Renal cortex interstitium (tissue), 11 donors: ENCODE data around the gene RUNX3. TPM values are rescaled to one million over a fixed set of nuclear protein-coding genes. Genes with fewer than 3 reads are reported as not detected.
"Not testable (repeated sequence)": the region's sequence is repeated elsewhere in the genome, so short reads cannot be mapped to it uniquely, and the experiment has no call there.

Experiments
- DNase-seq, 11 donors: peaks; one replicate each; pipeline ENCODE4 v3.0.0-alpha.2; 2013; ENCODE audit warnings: low read depth in 9 of 11, low spot score in 4 of 11; ENCODE audit errors: extremely low read depth in 1 of 11
- polyA plus RNA-seq, 3 donors: library from polyadenylated mRNA; unstranded; fragments of 120-200 nt; gene quantifications; one replicate each; pipeline ENCODE4 v1.2.1, GENCODE V29; 2013; ENCODE audit not compliant: insufficient read length in 3 of 3

Gene RUNX3
- polyA plus RNA-seq, 3 donors, result 0.45 to 0.97 (median 0.60) TPM

DNA sequence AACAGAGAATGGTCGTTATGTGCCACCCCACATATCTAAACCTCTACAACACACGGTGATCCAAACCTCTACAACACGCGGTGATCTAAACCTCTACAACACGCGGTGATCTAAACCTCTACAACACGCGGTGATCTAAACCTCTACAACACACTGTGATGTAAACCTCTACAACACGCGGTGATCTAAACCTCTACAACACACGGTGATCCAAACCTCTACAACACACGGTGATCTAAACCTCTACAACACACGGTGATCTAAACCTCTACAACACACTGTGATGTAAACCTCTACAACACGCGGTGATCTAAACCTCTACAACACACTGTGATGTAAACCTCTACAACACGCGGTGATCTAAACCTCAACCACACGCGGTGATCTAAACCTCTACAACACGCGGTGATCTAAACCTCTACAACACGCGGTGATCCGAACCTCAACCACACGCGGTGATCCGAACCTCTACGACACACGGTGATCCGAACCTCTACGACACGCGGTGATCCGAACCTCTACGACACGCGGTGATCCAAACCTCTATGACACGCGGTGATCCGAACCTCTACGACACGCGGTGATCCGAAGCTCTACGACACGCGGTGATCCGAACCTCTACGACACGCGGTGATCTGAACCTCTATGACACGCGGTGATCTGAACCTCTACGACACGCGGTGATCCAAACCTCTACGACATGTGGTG is 22.3 kb downstream of the RUNX3 start:
- DNase-seq, result not testable (repeated sequence)

DNA sequence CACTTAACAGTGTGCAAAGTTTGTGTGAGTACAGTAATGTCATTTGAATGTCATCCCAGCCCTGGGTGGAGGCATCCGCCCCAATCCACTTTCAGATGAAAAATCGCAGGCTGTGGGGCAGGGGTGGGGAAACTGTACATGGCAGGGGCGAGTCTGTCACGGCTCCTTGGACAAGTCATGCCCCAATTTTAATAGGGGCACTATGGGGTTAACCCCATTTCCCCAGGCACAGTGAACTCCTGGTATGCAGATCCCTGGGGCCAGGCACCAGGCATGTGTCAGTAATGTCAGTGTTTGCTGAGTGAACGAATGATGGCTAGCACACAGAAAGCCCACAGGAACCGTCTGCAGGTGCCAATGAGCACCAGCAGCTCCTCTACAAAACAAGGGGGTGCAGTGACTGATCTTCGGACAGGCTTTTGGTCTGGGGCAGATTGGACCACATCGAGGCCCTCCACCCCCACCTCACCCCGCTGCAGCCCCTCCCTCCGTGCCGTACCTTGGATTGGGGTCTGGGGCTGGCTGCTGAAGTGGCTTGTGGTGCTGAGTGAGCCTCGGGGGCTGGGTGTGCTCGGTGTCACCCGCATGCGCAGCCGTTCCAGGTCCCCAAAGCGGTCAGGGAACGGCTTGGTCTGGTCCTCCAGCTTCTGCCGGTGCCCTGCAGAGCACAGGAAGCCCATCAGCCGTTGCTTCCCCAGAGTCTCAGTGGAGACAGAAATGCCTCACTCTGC is 23.2 kb downstream of the RUNX3 start:
- no peak for DNase-seq

DNA sequence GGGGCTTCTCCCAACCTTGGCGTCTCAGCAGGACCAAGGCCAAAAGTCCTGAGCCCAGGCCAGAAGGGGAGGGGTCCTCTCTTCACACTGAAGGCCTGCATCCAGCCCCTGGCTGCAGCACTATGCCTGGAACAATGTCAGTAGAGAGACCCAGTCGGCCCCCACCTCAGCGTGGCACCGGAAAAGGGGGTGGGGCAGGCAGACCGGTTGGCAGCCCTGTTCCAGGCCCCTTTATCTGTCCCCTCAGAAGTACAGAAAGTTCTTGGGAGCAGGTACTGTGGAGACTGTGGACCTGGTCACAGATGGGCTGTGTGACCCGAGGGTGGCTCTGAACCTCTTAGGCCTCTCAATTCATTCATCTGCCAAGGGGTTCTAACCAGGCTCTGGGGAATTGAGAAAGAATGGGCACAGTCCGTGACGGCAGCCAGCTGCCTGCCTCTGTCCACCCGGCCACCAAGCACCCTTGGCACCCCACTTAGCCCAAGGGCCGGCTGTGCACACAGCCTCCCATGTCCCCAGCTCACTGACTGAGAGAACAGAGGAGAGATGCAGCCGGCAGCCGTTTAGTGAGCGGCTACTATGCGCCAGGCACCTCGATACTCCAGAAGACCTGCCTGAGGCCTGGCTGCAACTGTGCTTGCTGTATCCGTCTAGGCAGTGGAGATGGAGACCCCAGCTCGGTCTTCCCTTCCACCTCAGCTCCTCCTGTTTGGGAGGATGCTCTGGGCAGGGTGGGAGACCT is 23.9 kb downstream of the RUNX3 start:
- DNase-seq, result no peak

DNA sequence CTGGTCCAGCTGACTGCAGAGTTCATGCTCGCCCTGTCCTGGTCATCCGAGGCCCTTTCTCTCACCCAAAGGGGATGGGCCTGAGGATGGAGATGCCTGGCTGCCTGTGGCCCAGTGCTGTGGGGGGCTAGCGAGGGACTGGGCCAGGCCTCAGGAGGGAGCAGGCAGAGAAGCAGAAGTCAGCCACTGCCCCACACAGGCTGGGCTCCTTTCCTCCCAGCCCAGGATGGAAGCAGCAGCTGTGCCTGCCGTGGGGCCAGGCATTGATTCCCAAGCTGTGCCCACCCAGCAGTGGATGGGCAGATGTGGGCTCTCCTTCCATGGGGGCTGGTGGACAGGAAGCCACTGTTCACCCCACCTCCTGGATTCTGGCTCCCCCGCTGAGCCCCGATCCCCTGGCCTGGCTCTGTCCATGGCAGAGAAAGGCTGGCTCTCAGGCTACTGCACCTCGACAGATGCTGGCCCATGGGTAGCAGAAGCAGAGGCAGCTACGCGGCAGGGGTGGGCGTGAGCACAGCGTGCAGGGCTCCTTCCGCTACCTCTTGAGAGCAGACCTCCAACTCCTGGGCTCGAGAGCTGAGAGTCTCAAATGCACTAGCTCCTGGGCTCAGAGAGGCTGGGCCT is 24.6 kb downstream of the RUNX3 start:
- DNase-seq, result no peak

DNA sequence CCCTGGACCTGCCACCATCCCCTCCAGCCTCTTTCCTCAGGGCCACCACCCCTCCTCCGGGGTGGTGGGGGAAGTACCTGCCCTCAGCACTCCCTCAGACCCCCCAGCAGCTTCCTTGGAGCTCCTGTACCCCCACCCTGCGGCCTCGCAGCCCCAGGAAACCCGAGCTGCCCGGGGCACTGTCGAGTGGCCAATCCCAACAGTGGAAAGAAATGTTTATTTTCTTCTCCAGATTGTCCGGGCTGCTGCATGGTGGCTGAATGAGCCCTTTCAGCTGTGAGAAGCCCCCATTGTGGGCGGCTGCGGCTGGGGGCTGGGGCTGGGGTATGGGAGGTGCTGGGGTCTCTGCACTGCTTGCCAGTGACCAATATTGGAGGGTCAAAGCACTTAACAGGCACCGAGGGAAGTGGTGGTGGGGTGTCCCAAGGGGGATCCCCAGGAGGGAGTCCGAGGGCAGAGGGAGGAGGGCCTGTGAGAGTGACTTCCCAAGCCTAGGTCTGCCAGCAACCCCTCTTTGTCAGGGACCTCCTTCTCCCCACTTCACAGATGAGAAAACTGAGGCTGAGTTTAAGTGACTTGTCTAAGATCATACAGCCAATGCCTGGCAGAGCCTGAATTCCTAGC is 25.2 kb downstream of the RUNX3 start:
- no peak for DNase-seq

DNA sequence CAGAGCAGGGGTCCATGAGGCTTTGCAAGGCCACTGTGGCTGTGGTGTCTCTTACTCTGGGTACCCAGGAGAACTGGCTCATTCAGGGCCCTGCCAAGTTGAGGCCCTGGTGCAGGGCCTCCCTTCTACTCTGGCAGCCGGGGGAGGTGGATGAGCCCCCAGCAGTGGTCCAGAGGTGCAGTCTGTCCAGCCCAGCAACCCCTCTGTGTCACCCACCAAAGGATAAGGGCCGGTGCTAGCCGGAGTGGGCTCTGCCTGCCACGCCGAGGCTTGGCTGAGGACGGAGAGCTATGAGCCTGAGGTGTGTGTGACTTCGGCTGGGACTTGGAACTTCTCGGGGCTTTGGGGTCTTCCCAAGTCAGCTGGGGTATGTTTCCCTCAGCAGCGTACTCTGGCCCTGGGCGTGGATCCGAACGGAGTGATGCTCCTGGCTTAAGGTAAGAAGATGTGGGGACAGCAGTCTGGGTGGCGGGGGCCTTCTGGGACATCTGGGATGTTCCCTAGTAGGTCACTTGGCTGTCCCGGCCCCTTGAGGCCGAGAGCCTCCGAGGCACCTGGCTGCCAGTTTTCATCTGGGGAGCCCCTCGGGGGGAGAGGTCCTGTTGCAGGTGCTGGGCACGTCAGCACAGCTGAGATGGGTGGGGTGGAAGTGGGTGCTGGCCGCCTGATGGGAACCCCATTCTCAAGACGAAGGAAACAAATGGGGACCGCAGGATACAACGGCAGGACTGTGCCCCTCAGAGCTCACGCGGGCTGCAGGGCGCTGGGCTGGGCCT is 25.9 kb downstream of the RUNX3 start:
- DNase-seq, result no peak

DNA sequence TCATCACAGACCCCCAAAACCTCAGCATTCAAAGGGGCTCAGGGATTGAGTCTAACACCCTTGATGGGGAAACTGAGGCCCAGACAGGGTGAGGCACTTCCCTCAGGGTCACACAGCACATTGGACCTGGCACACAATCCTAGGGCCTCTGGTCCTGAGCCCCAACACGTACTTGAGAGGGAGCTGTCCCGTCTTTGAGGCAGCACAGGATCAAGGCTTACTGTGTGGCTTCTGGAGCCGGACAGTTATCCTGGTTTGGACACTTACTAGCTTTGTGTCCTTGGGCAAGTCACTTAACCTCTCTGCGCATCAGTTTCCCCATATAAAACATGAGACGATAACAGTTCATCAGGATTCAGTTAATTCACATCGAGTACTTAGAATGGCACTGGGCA is 26.5 kb downstream of the RUNX3 start:
- no peak for DNase-seq

DNA sequence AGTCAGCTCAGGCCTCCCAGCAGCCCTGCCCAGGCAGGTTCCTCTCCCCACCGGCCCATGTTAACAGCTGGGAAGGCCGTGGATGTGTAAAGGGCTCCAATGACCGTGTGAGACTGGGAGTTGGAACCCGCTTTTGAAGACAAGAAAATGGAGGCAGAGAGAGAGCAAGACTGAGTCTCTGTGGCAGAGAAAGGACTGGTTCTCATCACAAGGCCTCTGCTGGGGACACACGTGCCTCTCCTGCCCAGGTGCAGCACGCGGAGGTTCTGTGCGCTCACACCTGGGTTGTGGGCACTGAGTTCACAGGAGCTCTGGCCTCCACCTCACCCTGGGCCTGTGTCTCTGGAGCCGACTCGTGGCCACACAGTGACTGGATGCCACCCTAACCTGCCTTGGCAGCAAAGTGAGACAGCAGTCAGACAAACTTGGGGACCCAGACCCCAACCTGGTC is 27.0 kb downstream of the RUNX3 start:
- no peak for DNase-seq

DNA sequence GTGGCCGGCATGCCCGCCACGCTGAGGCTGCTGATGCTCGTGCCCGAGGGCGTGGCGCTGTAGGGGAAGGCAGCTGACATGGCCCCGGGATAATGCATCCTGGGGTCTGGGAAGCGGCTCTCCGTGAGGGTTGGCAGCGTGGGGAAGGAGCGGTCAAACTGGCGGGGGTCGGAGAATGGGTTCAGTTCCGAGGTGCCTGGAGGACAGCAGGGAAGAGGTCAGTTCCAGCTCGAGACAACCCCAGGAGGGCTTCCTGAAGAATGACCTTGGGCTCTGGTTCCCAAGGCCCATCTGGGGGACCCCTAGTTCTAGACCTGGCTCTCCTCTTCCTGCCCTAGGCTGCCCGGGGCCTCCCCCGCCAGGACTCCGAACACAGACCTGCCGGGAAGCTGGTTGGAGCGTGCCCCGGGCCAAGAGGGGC is 27.6 kb downstream of the RUNX3 start:
- no peak for DNase-seq

DNA sequence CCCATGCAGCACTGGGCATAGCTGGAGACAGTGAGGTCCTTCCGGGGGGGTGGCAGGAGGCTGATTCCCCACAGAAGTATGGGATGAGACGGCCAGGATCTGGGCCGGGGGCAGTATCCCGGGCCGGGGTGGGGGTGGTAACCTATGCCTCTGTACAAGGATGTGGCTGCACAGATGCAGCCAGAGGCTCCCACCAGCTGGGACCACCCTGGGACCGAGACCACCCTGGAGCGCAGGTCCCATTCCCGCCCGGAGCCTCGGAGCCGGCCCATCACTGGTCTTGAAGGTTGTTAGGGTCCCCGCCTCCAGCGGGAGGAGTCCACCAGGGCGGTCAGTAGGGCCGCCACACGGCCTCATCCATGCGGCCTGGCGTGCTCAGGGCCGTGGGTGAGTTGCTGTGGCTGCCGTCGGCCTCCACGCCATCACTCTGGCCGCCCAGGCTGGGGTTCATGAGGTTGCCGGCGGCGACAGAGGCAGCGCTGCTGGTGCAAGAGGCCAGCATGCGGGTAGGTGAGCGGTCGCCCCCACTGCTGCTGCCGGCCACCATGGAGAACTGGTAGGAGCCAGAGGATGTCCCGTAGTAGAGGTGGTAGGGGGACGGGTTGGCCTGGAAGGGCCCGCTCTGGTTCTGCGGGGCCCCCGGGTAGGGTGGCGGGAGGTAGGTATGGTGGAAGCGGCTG is 28.1 kb downstream of the RUNX3 start:
- DNase-seq, result no peak

DNA sequence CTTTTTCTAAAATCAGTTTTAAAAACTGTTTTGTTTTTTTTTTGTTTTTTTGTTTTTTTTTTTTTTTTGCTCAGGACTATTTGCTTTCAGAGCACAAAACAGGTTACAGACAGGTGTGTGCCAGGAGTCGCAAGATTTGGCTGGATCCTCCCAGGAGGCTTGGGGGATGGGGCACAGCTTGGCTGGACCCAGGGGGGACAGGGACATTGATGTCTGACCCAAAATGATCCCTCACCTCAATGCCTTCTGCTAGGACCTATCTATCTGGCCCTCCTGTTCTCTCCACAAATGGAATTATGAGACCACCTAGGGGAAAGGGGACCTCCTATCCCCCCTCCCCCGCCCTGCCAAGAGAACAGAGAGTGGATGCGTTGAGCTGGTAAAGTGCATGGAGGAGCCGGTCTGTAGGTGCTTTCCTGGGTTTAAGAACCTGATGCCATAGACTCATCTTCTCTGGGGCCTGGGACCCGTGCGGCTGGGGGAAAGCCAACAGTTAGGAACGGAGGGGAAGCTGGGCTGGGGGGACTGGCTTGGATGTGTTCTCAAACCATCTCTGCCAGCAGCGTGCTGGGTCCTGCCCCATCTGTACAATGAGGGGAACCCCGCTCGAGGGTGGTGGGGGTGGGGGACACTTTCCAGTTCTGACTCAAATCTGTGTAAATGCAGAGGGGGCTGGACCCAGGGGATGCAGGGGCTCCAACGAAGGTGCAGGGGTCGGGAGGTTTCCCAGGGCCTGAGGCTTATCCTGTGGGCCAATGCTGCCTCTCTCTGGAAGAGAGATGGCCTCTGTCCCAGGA is 28.9 kb downstream of the RUNX3 start:
- DNase-seq, result no peak

DNA sequence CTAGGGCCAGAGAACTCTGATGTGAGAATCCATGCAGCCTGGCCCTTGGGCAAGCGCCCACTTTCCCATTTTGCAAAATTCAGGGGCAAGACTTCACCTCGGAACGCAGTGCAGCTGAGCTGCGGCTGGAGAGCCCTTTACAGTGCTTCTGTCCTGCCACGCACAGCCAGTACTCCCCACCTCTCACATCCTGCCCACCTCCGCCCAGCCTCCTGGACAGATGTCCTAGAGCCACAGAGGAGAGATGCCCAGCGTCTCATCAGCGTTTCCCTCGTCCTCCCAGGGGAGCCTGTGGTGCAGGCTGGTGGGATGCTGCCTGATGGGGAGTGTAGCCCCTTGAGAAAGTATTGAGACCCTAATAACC is 29.6 kb downstream of the RUNX3 start:
- DNase-seq, result no peak

DNA sequence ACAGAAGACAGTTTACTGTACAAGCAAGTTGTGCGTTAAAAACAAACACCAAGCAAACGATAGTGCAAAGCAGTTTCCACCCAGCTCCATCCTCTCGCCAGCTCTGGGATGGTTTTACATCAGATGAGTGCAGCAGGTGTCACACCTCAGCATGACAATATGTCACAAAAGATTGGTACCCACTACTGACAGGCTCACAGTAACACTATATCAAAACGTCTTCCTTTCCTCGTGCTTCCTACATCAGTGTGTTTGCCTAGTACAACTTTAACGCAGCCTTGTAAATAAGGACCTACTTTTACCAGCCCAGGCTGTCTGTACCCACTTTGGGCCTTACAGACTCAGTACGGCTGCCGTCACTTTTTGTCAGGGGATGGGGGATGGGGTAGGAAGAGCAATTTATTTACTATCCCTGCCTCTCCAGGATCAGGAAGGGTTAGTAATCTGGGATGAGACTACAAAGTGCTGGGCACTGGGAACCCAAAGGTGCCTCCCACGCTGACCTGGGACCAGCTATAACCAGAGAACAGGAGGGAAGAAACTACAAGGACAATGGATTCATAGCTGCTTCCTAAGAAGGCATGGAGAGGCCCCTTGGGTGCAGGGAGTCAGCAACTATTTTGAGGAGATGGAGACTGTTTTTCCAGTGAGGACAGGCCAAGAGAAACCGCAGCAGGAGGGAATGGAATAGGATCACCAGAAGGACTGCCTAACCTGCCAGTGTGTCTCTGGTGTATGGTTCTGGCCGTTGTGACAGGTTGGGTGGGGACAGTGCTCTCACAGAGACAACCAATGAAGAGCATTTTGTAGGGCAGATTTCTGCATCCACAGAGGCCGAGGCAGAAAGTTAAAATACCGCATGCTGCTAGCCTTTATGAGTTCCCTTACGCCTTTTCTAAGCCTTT is 30.2 kb downstream of the RUNX3 start:
- DNase-seq, result no peak

DNA sequence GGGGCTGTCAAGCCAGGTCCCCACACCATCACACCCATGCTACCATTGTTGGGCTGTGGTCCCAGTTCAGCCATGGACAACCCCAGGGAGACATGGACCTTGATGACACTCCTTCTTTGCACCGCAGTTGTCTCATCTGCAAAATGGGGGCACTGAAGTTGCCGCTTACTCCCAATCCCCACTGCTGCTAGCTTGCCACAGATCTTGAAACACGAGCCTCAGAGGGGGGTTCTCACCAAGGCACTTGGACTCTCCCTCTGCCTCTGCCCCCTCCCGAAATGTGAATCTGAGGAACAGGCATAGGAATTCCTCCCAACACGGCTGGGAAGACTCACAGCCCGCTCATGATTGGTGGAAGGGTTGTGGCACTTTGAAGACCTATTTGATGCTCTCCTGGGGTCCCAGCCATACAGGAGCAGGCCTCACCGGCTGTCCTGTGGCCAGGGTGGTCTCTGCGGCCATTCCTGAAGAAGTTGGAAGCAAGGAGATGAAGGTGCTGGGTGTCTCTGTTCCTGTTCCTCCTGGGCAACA is 31.1 kb downstream of the RUNX3 start:
- DNase-seq, result no peak

DNA sequence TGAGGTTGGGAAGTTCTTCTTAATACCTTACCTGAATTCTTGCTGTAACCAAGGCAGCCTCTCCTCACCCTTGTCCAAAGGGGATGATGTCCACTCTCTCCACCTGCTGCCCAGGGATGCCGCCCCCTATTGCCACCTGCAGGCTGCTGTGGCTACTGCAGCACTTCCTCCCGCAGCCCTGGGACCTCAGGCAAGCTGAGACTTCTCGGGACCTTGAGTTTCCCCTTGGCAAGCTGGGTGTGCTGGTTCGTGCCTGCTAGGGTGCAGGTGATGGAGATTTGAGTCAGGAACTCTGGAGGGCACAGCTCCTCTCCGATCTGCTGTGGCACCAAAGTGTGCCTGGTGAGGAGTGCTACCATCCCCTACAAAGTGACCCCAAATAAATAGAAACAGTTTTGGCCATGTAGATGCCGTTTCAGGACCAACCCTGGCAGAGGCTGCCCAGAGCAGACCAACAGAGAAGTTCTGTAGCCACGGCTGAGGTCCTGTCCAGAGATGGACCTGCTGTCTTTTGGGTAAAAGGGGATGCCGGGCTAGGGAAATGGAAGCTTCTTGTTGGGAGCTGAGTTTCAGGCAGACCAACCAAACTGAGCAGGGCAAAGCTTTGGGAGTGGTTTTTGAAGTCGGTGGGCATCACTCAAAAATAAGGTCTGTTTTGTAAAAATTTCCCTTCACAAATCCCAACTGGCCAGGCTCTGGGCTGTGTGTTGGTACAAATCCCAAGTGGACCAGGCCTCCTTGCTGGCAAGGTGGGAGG is 31.7 kb downstream of the RUNX3 start:
- DNase-seq, result no peak
